Neural crest cell (in vitro differentiated cells): ENCODE data around the gene CYSTM1. TPM values are rescaled to one million over a fixed set of nuclear protein-coding genes. Genes with fewer than 3 reads are reported as not detected.

ENCODE experiments used
- DNase-seq: peaks from one replicate; pipeline ENCODE4 v3.0.0; 2021; ENCODE audit warnings: low read depth, mixed read lengths, low spot score
- H3K27ac Mint-ChIP-seq: one replicate; pipeline ENCODE4 v1.8.0; 2021; ENCODE audit warnings: mild to moderate bottlenecking, mixed read lengths; ENCODE audit not compliant: unreplicated experiment
- H3K27me3 Mint-ChIP-seq: 2 replicates; pipeline ENCODE4 v1.8.0; 2021; ENCODE audit warnings: low read depth, mild to moderate bottlenecking, mixed read lengths
- H3K36me3 Mint-ChIP-seq: 2 replicates; pipeline ENCODE4 v1.8.0; 2021; ENCODE audit warnings: low read depth, mild to moderate bottlenecking, mixed read lengths
- H3K4me1 Mint-ChIP-seq: 2 replicates; pipeline ENCODE4 v1.8.0; 2021; ENCODE audit warnings: mixed read lengths
- H3K4me3 Mint-ChIP-seq: one replicate; pipeline ENCODE4 v1.8.0; 2021; ENCODE audit warnings: mild to moderate bottlenecking, mixed read lengths
- H3K9me3 Mint-ChIP-seq: 2 replicates; pipeline ENCODE4 v1.8.0; 2021; ENCODE audit warnings: mixed read lengths
- CTCF ChIP-seq: fragments of 200-600 bp; sonication (generic); conservative IDR thresholded peaks from 2 replicates; pipeline ENCODE4 v1.5.0; 2021; ENCODE audit warnings: antibody characterized with exemption, mild to moderate bottlenecking
- total RNA-seq: library from RNA; stranded (reverse); gene quantifications from 2 replicates; pipeline ENCODE4 v1.2.1, GENCODE V29; 2021

CYSTM1 gene
- total RNA-seq, 1 donor from 2014 or later, result 19.8 TPM

GRCh38 chr5:140131967-140132409, 43.0 kb upstream of the CYSTM1 start:
- H3K9me3 Mint-ChIP-seq, result no peaks in the 10 kb centered on the region
- H3K27ac Mint-ChIP-seq, result no peak overlapping the region

GRCh38 chr5:140133514-140134167, 41.3 kb upstream of the CYSTM1 start:
- Mint-ChIP-seq H3K4me1 (no peaks in the 10 kb centered on the region), H3K27ac (no peak overlapping the region), H3K4me3 (no peak overlapping the region), H3K9me3 (no peaks in the 10 kb centered on the region), H3K36me3 (no peaks in the 10 kb centered on the region), H3K27me3 (no peaks in the 10 kb centered on the region)
- no peak for TF ChIP-seq CTCF
- no peak for DNase-seq

More at GRCh38 chr5:140131967-140132409, 43.0 kb upstream of the CYSTM1 start:
- Mint-ChIP-seq H3K4me1 (no peaks in the 10 kb centered on the region), H3K36me3 (no peaks in the 10 kb centered on the region), H3K4me3 (no peak overlapping the region), H3K27me3 (peaks cover 7% of the 10 kb centered on the region)
- TF ChIP-seq CTCF, result no peak
- DNase-seq, result no peak

GRCh38 chr5:140134277-140134935, 40.6 kb upstream of the CYSTM1 start:
- H3K9me3 Mint-ChIP-seq, result no peaks in the 10 kb centered on the region
- H3K4me3 Mint-ChIP-seq, result no peak overlapping the region
- no peaks in the 10 kb centered on the region for H3K27me3 Mint-ChIP-seq
- H3K36me3 Mint-ChIP-seq, result no peaks in the 10 kb centered on the region
- TF ChIP-seq CTCF, result no peak
- no peak for DNase-seq
- H3K4me1 Mint-ChIP-seq, result no peaks in the 10 kb centered on the region
- H3K27ac Mint-ChIP-seq, result no peak overlapping the region

- Mint-ChIP-seq H3K9me3 (no peaks in the 10 kb centered on the region), H3K36me3 (no peaks in the 10 kb centered on the region), H3K27me3 (peaks cover 4% of the 10 kb centered on the region), H3K4me3 (no peak overlapping the region), H3K4me1 (no peaks in the 10 kb centered on the region), H3K27ac (no peak overlapping the region)
- no peak for DNase-seq
- no peak for TF ChIP-seq CTCF
Observed at GRCh38 chr5:140135127-140135526, 39.9 kb upstream of the CYSTM1 start.

- H3K36me3 Mint-ChIP-seq, result no peaks in the 10 kb centered on the region
- no peak for DNase-seq
- no peak for TF ChIP-seq CTCF
- peaks cover 15% of the 10 kb centered on the region for H3K27me3 Mint-ChIP-seq
- no peak overlapping the region for H3K4me3 Mint-ChIP-seq
- no peaks in the 10 kb centered on the region for H3K4me1 Mint-ChIP-seq
- no peaks in the 10 kb centered on the region for H3K9me3 Mint-ChIP-seq
- H3K27ac Mint-ChIP-seq, result no peak overlapping the region
Observed at GRCh38 chr5:140136624-140137023, 38.4 kb upstream of the CYSTM1 start.
